Left cardiac atrium (tissue), 4 donors: ENCODE data around the gene TRIM71. TPM values are rescaled to one million over a fixed set of nuclear protein-coding genes. Genes with fewer than 3 reads are reported as not detected.
A peak's percentile ranks its signal among the peaks of the same experiment; 100 is the strongest.
"Not testable (repeated sequence)": the region's sequence is repeated elsewhere in the genome, so short reads cannot be mapped to it uniquely, and the experiment has no call there.

Experiments
- ATAC-seq, 2 donors: fragments of 200-7000 bp; cut with Tn5 transposase; one replicate each; pipeline ENCODE4 v1.9.1; 2020; ENCODE audit warnings: mild to moderate bottlenecking in 2 of 2, moderate library complexity in 2 of 2
- DNase-seq: peaks from one replicate; pipeline ENCODE4 v3.0.0-alpha.2; 2020
- intact Hi-C, 2 donors: fragments of 100-400 bp; cut with DNase I; formaldehyde crosslinking; loops; one replicate each; pipeline versions ENCODE4 v1.14.1 to v1.15.1; 2022 to 2023
- total RNA-seq, 2 donors: library from RNA; stranded (reverse); fragmentation: NEBNext Ultra II Directional; extraction: Animal tissue kit (Norgen Biotek cat#: 25700); gene quantifications; one replicate each; pipeline ENCODE4 v1.2.1, GENCODE V29; 2021
- donor health status: DM: no; HTN: yes; CAD: no.
- donor health status: DM: no; HTN: yes; CAD: no; lungs with severe emphysema.
- donor health status: DM: yes; HTN: yes; CAD: no.
- donor health status: Dilated cardiomyopathy.

TRIM71 gene
- total RNA-seq, 2 donors from 2014 or later = 0.06 TPM; not detected in 1

DNA sequence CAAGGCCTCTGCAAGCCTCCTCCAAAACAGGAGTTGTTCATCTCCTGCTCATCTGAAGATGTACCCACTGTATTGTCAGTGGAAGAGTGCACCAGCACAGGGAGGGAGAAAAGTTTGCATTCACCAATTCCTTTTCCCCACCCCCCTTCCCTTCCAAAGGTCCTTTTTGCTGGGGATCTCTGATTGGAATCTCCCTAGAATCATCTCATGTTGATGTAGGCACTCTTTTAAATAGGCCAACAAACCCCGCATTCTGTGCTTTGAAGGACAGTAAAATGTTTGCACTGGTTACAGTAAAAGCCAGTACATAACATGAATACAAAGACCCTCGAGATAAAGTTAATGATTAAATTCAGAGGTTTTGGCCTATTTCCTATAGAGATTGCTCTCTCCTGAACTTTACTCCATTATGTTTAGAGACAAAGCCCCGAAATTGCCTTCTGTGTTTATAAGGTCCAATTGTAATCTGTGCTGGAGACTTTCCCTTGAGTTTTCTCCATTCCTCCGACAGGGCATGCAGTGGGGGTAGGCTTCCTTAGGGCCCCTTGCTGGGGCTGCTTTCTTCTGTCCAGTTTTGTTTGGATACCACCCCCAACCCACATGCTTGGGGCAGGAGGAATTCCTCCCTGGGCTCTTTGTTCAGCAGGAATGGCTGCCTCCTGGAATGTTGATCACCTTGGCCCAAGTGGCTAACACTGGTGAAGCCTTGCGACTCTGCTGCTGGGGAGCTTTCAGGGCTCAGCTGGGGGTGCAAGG lies 22.5 kb downstream of the TRIM71 start:
- intact Hi-C loops = no loop called here
- no peak for DNase-seq
- ATAC-seq = no peak

DNA sequence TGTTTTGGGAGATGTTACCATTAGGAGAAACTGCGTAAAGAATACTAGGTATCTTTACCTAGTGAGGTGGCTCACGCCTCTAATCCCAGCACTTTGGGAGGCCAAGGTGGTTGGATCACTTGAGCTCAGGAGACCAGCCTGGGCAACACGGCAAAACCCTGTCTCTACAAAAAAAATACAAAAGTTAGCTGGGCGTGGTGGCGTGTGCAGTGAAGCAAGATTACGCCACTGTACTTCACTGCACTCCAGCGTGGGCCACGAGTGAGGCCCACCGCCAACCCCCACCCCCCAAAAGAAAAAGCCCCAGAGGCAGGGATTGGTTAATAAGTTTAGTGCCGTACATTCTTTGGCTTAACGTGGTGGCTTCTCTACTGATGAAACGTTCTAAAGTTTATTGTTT lies 23.5 kb downstream of the TRIM71 start:
- no peak for ATAC-seq
- intact Hi-C loops = no loop called here
- no peak for DNase-seq

DNA sequence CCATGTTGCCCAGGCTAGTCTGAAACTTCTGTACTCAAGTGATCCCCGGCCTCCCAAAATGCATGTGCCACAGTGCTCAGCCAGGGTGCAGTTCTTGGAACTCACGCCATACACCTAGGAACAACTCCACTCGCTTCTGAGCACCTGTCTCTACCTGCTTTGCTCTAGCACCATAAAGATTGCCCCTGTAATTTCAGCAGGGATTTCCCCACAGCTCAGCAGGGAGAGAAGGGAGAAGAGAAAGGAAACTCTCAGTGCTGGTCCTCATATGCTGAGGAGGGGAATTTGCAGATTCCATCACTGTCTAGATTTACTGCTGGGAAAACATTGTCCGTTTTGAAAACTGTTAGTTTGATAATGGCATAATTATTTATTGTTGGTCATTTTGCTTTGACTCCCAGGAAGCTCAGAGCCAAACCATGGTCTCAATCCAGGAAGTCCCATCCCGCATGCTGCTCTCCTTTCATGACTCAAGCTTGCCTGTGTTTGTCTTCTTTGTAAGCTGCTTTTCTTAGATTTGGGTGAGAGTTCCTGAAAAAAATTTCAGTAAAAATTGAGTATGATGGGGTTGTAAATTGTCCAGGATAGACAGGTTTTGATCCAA lies 24.2 kb downstream of the TRIM71 start:
- no peak for ATAC-seq
- no peak for DNase-seq
- intact Hi-C loops = no loop called here

DNA sequence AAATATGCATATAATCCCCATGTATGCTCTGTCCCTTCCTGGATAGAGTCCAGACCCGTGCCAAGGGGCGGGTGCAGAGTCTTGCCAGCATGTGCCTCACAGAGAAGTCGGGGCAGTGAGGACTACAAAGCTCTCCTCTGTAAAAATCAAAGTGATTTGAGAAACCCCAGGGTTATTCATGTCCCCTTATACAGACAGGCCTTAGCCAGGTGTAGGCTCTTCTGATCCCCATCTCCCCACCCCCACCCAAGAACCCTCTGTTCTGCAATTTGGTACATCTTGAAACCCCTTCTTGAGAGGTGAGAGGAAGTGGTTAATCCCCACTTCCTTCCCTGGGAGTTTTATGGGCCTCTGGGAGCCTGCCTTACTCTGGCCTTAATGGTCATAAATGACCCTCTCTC lies 24.7 kb downstream of the TRIM71 start:
- ATAC-seq (no peak), DNase-seq (no peak)
- intact Hi-C loops = no loop called here

DNA sequence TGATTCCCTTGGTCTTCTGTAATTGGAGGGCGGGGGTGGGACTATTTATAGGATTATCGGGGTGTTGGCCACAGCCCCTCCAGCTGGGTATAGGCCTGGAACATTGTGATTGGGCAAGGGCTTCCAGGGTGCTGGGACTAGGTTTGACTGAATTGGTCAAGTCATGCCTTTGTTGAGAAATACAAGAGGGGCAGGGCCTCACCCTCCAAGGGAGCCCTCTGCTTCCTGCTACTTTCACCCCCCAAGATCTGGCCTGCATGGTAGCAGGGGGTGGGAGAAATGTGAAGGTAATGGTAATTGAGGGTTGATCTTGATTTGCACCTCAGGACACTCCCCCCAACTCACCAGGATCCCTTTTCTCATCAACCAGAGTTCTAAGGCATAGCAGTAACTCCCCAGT lies 25.2 kb downstream of the TRIM71 start:
- intact Hi-C loops = no loop called here
- ATAC-seq = no peak
- DNase-seq = no peak

DNA sequence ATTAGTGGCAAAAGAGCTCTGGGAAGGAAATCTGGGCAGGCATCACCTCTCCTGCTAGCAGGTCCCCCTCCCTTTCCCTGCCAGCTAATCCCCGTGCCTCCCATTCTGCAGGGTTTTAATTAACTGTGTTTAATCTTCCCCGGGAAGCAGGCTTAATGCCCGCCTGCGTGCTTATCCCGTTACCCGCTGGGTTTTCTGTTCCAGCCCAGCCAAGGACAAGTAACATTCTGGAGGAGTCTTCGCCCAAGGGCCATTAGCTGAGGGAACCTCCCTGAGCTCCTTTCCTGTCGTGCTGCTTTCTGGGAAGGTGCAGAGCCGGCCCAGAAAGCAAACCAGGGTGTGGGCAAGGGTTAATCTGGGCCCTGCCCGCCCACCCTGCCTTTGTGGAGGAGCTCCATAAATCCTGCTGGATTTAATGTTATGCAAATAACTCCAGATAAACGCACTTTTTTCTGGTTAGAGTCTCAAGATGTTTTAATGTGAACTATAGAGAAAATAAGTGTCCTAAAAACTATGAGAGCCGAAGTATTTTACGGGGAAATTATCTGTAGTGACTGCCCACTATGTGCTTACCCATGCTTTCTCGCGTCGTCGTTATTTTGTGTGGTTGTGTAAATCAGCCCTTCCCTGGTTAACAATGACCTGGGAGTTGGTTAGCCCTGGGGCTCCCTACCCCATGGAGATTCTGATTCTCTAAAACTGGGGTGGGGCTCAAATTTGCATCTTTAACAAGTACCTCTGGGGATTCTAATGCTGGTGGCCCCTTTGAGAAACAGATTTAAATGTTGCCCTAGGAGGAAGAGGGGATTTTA lies 25.9 kb downstream of the TRIM71 start:
- intact Hi-C loops = no loop called here
- no peak for DNase-seq
- no peak for ATAC-seq

DNA sequence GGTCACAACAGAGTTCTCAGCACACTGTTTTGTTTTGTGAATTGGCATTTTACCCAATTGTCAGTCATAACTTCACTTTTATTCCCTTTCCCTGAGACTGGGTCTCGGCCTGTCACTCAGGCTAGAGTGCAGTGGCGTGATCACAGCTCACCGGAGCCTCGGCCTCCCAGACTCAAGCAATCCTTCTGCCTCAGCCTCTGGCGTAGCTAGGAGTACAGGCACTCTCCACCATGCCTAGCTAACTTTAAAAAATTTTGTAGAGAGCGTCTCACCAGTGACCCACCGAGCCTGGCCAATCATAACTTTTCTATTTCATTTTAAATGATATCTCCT lies 26.5 kb downstream of the TRIM71 start:
- ATAC-seq (no peak), DNase-seq (no peak)
- intact Hi-C loops = no loop called here

DNA sequence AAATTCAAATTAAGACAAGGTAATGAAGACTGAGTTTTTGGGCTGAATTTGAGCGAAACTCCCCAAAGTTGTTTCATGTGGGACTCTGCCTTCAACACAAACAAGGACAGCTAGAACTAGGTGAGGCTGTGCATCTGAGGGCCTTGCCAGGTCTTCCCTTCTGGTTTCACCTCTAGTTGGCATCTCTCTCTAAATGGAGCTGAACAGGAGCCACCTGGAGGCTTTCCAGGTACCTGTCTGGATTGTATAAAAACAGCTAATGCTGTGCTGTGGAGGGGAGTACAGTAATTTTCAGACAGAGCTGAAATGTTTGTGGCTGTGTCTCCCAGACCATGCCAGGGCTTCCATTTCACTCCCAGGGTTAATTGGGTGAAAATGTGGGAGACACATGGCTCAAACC lies 27.1 kb downstream of the TRIM71 start:
- intact Hi-C loops = no loop called here
- ATAC-seq (no peak), DNase-seq (no peak)

DNA sequence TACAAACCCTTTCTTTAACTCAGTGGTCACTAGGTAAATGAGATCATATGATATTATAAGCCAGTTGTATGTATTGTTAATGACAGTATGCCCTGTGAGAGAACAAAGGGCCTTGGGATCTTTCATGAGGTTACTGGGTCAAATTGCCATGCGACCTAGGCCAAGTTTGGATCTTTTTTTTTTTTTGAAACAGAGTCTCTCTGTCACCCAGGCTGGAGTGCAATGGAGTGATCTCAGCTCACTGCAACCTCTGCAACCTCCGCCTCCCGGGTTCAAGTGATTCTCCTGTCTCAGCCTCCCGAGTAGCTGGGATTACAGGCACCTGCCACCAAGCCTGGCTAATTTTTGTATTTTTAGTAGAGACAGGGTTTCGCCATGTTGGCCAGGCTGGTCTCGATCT lies 27.7 kb downstream of the TRIM71 start:
- DNase-seq, ATAC-seq, intact Hi-C loops: not testable (repeated sequence)

DNA sequence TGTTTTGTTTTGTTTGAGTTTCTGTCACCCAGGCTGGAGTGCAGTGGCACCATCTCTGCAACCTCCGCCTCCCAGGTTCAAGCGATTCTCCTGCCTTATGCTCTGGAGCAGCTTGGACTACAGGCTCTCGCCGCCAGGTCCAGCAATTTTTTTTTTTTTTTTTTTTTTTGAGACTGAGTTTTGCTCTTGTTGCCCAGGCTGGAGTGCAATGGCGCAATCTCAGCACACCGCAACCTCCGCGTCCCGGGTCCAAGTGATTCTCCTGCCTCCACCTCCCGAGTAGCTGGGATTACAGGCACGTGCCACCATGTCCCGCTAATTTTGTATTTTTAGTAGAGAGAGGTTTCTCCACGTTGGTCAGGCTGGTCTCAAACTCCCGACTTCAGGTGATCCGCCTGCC lies 29.2 kb downstream of the TRIM71 start:
- intact Hi-C loops, ATAC-seq, DNase-seq: not testable (repeated sequence)

DNA sequence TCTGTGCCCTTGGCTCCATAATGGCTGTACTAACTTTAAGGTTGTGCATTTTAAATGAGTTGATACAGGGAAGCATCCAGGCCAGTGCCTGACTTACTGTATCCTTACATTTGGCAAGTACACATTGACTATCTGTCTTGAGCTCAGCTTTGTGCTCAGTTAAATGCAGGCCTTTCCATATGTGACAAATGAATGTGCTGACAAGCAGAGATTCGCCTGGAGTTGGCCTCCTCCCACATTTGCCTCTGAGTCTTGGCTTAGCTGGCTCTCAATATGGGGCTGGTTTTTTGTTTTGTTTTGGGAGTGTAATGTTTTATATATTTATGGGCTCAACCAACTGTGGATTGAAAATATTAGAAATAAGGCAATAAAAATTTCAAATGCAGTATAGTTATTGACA lies 29.7 kb downstream of the TRIM71 start:
- DNase-seq = no peak
- intact Hi-C loops = no loop called here
- ATAC-seq = peak in 1 of 2 donors; percentile 82

DNA sequence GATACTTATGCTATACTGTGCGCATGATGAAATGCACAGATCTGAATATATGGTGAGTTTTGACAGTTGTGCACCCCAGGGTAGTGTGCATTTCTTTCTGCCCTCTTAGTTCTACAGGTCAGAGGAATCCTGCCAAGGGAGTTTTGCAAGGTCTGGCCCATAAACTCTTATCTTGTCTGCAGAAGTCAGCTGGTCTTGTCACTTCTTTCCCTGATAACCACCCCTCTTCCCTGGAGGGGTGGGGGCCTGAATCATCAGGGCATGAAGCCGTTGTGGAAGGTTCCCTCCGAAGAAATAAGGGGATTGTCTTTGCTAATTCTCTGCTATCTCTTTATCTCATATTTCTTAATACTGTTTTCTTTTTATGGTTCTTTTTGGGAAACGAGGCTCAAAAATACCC lies 30.4 kb downstream of the TRIM71 start:
- no peak for DNase-seq
- peak; percentile 53 to 89 for ATAC-seq
- intact Hi-C loops = no loop called here

DNA sequence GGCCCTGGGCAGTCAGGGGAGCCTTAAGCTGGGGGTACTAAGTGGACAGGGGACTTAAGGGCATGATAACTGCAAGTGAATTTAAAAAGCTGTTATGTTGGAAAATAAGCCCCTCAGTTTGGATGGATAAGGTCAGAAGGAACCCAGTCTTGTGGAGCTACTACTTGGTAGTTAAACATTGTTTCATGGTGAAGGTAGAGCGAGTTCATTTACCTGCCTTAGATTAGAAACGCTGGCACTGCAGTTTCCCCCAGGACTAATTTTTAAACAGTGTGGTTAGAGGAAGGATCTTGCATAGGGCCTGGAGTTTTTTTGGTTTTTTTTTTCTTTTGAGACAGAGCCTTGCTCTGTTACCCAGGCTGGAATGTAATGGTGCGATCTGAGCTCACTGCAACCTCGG lies 31.2 kb downstream of the TRIM71 start:
- no peak for ATAC-seq
- no peak for DNase-seq
- intact Hi-C loops = no loop called here

DNA sequence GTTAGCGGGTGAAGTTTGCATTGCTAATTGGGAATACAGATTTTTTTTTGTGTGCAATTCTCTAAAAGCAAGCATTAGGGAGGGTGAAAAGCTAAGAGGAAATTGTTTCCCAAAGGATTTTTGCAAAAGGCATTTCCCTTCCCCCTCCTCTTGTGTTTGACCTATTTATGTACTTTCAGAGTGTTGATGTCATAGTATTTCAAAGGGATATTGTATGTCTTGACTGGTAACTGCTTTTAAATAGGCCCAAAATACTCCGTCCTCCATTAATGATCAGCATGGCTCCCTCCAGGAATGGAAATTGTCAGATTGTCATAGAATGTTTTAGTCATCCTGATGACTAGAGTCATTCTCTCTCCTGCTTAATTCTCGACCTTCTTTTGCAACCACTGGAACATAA lies 32.4 kb downstream of the TRIM71 start:
- intact Hi-C loops = no loop called here
- ATAC-seq = no peak

DNA sequence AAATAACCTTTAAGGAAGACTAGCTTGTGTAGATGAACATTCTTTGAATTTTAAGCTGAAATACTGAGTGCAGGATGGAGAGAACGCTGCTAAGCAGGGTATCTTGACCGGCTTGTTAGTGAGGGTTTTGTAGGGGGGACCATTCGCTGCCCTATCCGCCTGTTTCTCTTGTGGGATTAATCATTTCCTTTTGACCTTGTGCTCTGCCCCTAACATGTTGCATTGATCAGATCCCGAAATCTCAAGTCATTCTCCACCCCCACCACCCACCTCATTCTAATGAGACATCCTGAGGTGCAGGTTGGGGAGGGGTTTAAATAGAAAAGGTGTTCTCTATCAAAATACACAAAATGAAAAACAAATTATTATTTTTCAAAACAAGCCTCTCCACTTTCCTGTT lies 32.8 kb downstream of the TRIM71 start:
- DNase-seq (no peak), ATAC-seq (no peak)
- intact Hi-C loops = no loop called here

More for the DNA sequence above, 32.4 kb downstream of the TRIM71 start:
- DNase-seq = no peak

DNA sequence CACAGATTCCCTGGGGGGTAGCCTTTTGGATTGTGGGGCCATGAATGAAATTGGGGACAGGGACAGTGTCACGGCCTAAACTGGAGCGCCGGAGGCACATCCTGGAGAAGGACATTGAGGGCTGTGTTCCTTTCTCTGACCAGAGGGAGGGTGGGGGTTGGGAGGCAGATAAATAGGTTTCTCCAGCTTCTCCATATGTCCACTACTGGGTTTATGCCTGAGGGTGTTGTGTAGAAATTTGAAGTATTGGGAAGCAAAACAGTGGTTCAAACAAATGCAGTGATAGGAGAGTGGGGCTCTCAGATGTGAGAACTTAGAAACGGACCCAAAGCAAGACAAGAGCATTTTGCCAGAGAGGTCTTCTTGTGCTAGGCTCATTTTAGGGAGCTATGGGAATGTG lies 34.3 kb downstream of the TRIM71 start:
- DNase-seq (no peak), ATAC-seq (no peak)
- intact Hi-C loops = no loop called here

DNA sequence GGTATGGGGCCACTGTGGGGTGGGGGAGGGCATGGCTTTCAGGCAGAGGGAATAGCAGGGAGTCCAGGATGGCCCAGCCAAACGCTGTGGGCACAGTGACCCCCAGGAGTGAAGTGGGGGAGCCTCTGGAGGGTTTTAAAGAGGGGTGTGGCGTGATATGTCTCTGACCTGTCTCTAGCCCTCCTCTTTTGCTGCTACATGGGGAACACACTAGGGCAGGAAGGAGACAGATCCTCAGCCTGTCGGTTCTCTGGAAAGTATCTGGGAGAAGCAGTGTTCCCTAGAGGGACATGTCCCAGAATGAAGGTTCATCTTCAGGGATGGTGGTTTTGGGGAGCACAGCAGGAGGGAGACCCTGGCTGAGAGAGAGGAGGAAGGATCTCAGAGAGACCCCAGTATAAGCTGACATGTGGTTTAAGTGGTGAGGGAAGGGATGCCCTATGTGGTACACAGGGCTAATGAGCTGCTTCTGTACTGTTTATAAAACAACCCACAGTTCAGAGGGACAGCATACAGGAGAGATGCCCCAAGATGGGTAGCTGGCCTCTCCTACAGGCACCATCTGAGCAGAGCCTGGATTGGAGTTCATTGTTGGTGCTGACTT lies 37.7 kb downstream of the TRIM71 start:
- intact Hi-C loops = no loop called here
- DNase-seq (no peak), ATAC-seq (no peak)

DNA sequence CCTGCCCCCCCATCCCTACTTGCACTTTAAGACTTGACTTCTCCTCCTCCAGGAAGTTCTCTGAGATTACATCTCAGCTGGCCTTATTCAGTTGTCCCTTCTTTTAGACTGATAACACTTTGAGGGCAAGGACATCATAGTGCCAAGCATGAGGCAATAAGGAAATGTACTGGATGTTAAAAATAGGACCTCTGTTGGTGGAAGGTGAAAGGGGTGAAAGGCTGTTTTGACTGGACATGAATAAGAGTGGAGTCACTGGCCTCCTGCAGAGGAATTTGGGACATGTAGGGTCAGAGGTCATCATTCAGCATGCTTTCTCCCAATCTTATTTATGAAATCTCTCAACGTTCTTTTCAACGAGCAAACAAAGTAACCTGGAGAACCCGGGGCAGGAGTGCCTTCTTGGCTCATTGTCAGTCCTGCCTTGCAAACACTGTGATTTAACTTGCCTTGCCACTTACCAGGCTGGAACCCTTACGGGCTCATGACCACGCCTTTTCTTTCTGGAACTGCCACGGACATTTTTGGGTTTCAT lies 38.6 kb downstream of the TRIM71 start:
- ATAC-seq (peak in 1 of 2 donors; percentile 27), DNase-seq (no peak)
- intact Hi-C loops = no loop called here

DNA sequence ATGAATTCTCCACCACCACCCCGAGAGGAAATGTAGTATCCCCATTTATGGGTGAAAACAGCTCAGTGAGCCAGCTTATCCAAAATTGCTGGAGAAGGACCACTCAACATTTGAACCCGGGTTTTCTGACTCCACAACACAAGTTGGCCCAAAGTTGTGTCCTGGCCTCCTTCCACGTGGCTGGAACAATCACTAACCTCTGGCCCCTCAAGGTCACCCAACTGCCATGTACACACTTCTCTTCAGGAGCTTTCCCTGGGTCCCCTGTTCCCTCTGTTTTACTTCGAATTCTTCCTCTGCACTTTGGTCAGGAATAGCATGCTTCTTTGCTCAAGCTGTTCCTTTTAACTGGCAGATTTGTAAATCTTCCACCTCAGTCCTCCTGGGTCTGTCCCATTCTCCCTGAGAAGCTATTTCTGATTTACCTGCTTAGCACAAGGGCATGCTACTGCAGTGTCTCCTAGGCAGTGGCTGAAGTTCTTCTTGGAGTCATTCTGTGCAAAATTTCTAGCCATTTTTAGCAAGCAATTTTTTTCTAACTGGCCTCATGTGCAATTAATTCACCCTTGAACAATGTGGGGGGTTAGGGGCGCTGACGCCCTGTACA lies 39.2 kb downstream of the TRIM71 start:
- intact Hi-C loops = no loop called here
- ATAC-seq = no peak
- DNase-seq = no peak
